ENCODE results near the gene EYA2.

EYA2 gene

GRCh38 chr20:47221036-47221625 is 326.5 kb downstream of the EYA2 start:
- TF ChIP-seq CTCF (IDR thresholded peaks at IDR 0.05; ENCODE audit: low read depth, low read length) = no peak
- H3K4me3 ChIP-seq (replicated peaks in 1 of 2; ENCODE audit: low read depth in 2 of 2, low read length in 2 of 2) = no peak overlapping the region
- no peak for DNase-seq (ENCODE audit: low read depth in 2 of 2)

DNA sequence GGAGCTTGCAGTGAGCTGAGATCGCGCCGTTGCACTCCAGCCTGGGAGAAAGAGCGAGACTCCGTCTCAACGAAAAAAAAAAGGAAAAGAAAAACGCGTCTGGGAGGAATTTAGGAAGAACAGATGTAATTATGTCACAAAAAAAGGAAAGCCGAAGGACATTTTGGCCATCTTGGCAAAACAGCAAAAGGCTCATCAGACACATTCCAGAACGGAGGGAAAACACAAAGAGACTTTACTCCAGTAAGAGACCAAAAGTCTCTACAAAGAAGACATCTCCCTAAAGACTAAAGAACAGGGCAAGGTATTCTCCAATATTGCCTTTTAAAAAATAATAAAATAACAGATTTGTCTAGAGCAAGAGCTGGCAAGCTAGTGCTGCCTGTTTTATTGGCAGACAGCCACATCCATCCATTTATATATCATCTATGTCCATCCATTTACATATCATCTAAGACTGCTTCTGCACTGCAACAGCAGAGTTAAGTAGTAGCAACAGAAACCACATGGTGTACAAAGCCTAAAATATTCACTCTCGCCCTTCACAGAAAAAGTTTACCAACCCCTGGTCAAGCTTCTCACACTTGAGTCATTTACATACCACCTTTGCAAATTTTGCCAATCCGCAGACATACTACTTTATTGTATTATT is 328.0 kb downstream of the EYA2 start:
- TF ChIP-seq CTCF (IDR thresholded peaks at IDR 0.05; ENCODE audit: low read depth, low read length) = no peak
- DNase-seq (ENCODE audit: low read depth in 2 of 2) = no peak
- H3K4me3 ChIP-seq (replicated peaks in 1 of 2; ENCODE audit: low read depth in 2 of 2, low read length in 2 of 2) = no peak overlapping the region

- no peak for DNase-seq (ENCODE audit: low read depth in 2 of 2)
- no peak overlapping the region for H3K4me3 ChIP-seq (replicated peaks in 1 of 2; ENCODE audit: low read depth in 2 of 2, low read length in 2 of 2)
- TF ChIP-seq CTCF (IDR thresholded peaks at IDR 0.05; ENCODE audit: low read depth, low read length) = no peak
These were observed 329.3 kb downstream of the EYA2 start for GRCh38 chr20:47223896-47224295.

DNA sequence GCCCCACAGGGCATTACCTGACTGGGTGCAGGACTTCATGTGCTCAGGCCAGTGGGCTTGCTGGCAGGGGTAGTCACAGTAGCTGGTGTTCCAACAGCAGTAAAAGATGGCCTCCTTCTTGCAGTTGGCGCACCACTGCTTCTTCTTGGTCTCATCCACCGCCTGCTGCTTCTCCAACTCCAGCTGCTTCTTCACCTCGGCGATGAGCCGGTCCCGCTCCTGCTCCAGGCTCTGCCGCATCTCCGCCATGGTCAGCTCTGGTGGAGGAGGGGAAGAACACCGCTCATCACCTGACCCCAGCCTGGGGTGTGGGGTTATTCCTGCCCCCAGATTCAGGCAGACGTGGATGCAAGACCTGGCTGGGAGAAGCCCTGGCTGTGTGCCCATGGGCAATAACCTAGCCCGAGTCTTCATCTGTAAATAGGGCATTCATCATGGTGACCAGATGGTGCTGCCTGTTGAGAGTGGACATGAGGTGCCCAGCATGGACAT is 329.7 kb downstream of the EYA2 start:
- no peak overlapping the region for H3K4me3 ChIP-seq (replicated peaks in 1 of 2; ENCODE audit: low read depth in 2 of 2, low read length in 2 of 2)
- no peak for DNase-seq (ENCODE audit: low read depth in 2 of 2)
- TF ChIP-seq CTCF (IDR thresholded peaks at IDR 0.05; ENCODE audit: low read depth, low read length) = no peak

- no peak for TF ChIP-seq CTCF (IDR thresholded peaks at IDR 0.05; ENCODE audit: low read depth, low read length)
- no peak for DNase-seq (ENCODE audit: low read depth in 2 of 2)
- H3K4me3 ChIP-seq (replicated peaks in 1 of 2; ENCODE audit: low read depth in 2 of 2, low read length in 2 of 2) = no peak overlapping the region
These were observed 330.2 kb downstream of the EYA2 start for GRCh38 chr20:47224857-47225256.

- no peak for DNase-seq (ENCODE audit: low read depth in 2 of 2)
- no peak overlapping the region for H3K4me3 ChIP-seq (replicated peaks in 1 of 2; ENCODE audit: low read depth in 2 of 2, low read length in 2 of 2)
- TF ChIP-seq CTCF (IDR thresholded peaks at IDR 0.05; ENCODE audit: low read depth, low read length) = no peak
These were observed 330.8 kb downstream of the EYA2 start for GRCh38 chr20:47225458-47225857.
